SU-DHL-6 (cell line): ENCODE data around the gene COL7A1.

Experiments
- CTCF ChIP-seq: fragments of 200-600 bp; sonication (generic); IDR thresholded peaks from one replicate; pipeline ENCODE4 v1.5.1; 2017; ENCODE audit warnings: antibody characterized with exemption, mild to moderate bottlenecking, low read length, moderate library complexity; ENCODE audit not compliant: insufficient read depth, poor library complexity, severe bottlenecking
- EZH2phosphoT487 ChIP-seq: fragments of 200-600 bp; sonication (generic), shearing (Covaris generic); conservative IDR thresholded peaks from 2 replicates; pipeline ENCODE4 v1.6.1; 2018; ENCODE audit warnings: mild to moderate bottlenecking, antibody characterized with exemption, low read length, moderate library complexity, mixed read lengths

- TF ChIP-seq EZH2phosphoT487 (no peak), CTCF (no peak)
These were observed 58.3 kb downstream of the COL7A1 start for GRCh38 chr3:48536785-48537184.
